ENCODE data around the gene SARS1.

SARS1 gene

DNA sequence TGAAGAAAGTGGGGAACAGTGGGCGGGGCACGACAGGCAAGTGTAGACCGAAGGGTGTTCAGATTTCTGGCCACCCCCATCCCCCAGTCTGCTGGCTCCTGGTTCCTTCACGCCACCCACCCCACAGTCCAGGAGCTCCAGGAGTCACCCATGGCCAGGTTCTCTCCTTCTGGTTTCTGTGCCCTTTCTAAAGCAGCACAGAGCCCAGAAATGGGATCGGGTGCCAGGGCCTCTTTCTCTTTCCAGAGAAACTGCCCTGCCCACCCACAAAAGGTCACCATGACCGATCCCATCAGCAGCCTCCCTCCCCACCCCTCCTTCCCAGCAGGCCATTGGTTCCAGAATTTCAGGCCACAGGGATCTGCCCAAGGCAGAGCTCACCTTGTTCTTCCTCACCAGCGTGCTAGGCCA is 32.4 kb downstream of the SARS1 start:
- no peak overlapping the region for H2AFZ ChIP-seq
- H3K4me2 ChIP-seq (ENCODE audit: low read length) = no peak overlapping the region
- no peaks in the 10 kb centered on the region for H3K27me3 ChIP-seq (ENCODE audit: control insufficient read depth, insufficient read depth, low read length)
- H3K9ac ChIP-seq = no peak overlapping the region
- H3K4me1 ChIP-seq = no peaks in the 10 kb centered on the region
- no peaks in the 10 kb centered on the region for H3K79me2 ChIP-seq
- no peak overlapping the region for H3K27ac ChIP-seq
- TF ChIP-seq, protein P1, sequence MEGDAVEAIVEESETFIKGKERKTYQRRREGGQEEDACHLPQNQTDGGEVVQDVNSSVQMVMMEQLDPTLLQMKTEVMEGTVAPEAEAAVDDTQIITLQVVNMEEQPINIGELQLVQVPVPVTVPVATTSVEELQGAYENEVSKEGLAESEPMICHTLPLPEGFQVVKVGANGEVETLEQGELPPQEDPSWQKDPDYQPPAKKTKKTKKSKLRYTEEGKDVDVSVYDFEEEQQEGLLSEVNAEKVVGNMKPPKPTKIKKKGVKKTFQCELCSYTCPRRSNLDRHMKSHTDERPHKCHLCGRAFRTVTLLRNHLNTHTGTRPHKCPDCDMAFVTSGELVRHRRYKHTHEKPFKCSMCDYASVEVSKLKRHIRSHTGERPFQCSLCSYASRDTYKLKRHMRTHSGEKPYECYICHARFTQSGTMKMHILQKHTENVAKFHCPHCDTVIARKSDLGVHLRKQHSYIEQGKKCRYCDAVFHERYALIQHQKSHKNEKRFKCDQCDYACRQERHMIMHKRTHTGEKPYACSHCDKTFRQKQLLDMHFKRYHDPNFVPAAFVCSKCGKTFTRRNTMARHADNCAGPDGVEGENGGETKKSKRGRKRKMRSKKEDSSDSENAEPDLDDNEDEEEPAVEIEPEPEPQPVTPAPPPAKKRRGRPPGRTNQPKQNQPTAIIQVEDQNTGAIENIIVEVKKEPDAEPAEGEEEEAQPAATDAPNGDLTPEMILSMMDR (IDR thresholded peaks at IDR 0.05) = no peak
- no peaks in the 10 kb centered on the region for H3K36me3 ChIP-seq (ENCODE audit: control insufficient read depth, insufficient read depth, low read length)
- no peaks in the 10 kb centered on the region for H3K9me3 ChIP-seq (ENCODE audit: control insufficient read depth, low read length)
- no peak overlapping the region for H3K4me3 ChIP-seq (ENCODE audit: low read depth, low read length)

DNA sequence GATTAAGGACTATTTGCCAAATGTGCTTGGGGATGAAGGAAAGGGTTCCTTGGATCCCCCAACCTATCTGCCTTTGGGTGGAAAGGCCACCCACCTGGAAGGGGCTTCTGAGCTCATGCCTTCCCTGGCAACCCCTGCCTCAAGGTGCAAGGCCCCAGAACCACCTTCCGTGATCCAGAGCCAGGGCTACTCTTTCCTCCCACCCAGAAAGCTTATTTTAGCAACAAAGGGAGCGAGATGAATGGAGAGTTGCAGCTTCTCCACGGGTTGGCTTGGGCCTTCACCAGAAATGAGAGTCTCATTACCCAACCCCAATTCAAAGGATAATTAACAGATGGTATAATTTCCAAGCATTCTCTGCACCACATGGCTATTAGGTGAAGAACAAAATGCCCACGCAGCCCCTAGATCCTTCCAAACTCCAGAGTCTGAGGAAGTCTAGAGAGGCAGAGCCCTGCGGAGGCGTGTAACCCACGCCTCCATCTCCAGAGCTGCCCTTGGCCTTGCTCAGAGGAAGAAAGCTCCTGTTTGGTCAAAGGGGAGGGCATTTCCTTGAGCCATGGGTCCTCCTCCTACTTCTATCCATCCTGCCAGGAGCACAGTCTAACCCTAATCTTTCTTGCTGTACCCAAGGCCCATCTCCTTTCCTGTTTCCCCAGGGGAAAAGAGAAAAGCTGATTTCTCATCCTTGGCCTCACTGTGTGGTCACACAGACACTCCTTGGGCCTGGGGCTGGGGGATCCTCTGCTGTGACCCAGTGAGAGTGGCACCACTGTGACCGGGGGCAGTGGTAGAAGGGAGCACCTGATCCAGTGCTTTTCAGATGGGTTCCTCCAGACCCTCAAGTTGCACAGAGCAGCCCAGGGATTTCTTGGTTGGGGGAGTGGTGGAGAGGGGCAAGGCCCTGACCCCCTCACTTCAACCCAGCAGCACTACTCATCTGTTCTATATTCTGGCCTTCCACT is 34.0 kb downstream of the SARS1 start:
- no peak overlapping the region for H3K9ac ChIP-seq
- H3K9me3 ChIP-seq (ENCODE audit: control insufficient read depth, low read length) = no peaks in the 10 kb centered on the region
- no peak overlapping the region for H3K4me2 ChIP-seq (ENCODE audit: low read length)
- no peaks in the 10 kb centered on the region for H3K27me3 ChIP-seq (ENCODE audit: control insufficient read depth, insufficient read depth, low read length)
- H3K36me3 ChIP-seq (ENCODE audit: control insufficient read depth, insufficient read depth, low read length) = no peaks in the 10 kb centered on the region
- H3K79me2 ChIP-seq = no peaks in the 10 kb centered on the region
- H3K4me1 ChIP-seq = no peaks in the 10 kb centered on the region
- no peak overlapping the region for H3K4me3 ChIP-seq (ENCODE audit: low read depth, low read length)
- TF ChIP-seq, protein P1 (IDR thresholded peaks at IDR 0.05) = no peak
- no peak overlapping the region for H2AFZ ChIP-seq
- no peak overlapping the region for H3K27ac ChIP-seq

DNA sequence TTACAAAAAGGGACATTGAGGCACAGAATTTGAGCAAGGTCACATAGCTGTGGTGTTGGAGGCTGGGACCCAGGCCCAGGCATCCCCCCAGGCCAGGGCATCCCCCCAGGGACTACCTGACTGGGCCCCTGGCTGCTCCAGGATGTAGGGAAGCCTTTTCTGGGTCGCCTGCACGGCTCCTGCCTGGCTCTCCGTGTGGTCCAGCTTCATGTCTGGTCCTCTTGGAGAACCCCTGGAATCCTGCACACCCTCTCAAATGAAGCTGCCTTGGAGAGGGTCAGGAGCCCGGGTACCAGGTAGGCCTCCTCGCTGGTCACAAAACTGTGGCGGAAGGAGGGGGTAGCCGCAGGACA is 34.7 kb downstream of the SARS1 start:
- no peak overlapping the region for H3K4me2 ChIP-seq (ENCODE audit: low read length)
- no peak overlapping the region for H3K27ac ChIP-seq
- no peak overlapping the region for H3K9ac ChIP-seq
- no peak overlapping the region for H3K4me3 ChIP-seq (ENCODE audit: low read depth, low read length)
- H3K4me1 ChIP-seq = no peaks in the 10 kb centered on the region
- no peaks in the 10 kb centered on the region for H3K79me2 ChIP-seq
- no peaks in the 10 kb centered on the region for H3K9me3 ChIP-seq (ENCODE audit: control insufficient read depth, low read length)
- no peak overlapping the region for H2AFZ ChIP-seq
- TF ChIP-seq, protein P1 (IDR thresholded peaks at IDR 0.05) = no peak
- H3K36me3 ChIP-seq (ENCODE audit: control insufficient read depth, insufficient read depth, low read length) = no peaks in the 10 kb centered on the region
- H3K27me3 ChIP-seq (ENCODE audit: control insufficient read depth, insufficient read depth, low read length) = no peaks in the 10 kb centered on the region

DNA sequence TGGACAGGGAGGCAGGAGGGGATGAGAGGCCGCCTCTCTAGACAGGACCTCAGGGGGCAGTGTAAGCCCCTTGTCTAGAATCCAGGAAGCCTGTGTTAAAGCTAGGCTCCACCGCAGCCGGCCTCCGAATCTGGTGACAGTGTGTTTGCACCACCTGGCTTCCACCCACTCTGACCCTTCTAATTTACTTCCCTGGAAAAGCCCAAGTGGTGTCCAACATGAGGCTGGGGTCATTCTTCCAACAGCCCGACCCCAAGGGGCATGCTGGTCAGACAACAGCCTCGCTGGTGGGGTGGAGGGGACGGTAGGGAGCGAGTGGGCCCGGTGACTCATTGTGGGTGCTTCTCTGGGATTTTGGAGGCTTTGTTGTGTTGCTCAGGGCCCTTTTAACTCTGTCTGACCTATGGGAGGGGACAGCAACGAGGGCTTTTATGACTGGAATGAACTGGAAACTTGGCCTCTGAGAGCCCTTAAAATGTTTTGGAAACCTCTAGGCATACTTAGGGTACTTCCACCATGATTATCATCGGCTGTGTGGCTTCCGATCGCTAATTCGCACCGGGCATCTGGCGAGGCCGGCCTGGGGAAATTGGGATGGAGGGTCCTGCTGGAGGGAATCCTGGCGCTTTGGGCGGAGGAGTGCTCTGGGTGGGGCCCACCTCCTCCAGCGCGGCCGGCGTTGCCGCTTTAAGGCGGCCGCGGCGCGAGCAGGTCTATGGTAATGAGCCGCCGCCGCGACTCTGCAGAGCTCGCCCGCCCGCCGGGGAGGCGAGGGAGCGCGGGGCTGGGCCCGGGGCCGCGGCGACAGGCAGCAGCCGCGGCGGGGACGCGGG is 35.3 kb downstream of the SARS1 start, which contains the start of gene CELSR2:
TSS of gene CELSR2 (plus strand) at position 743 of the 833 bp plus-strand sequence. CDS start 541 bp downstream, outside the sequence.
- Histone ChIP-seq H2AFZ (peak within 1 kb of the TSS; percentile 75), H3K36me3 (ENCODE audit: control insufficient read depth, insufficient read depth, low read length) (no peaks in the 10 kb centered on the region), H3K27ac (no peak within 1 kb of the TSS), H3K79me2 (no peaks in the 10 kb centered on the region), H3K27me3 (ENCODE audit: control insufficient read depth, insufficient read depth, low read length) (no peaks in the 10 kb centered on the region), H3K9me3 (ENCODE audit: control insufficient read depth, low read length) (no peaks in the 10 kb centered on the region), H3K4me1 (peaks cover 3% of the 10 kb centered on the region), H3K4me3 (ENCODE audit: low read depth, low read length) (peak within 1 kb of the TSS; percentile 4), H3K9ac (no peak within 1 kb of the TSS), H3K4me2 (ENCODE audit: low read length) (peak within 1 kb of the TSS; percentile 70)
- TF ChIP-seq, protein P1 (IDR thresholded peaks at IDR 0.05) = no peak
